T-helper 17 cell (primary cell): ENCODE results near the gene LMNB1. TPM values are rescaled to one million over a fixed set of nuclear protein-coding genes. Genes with fewer than 3 reads are reported as not detected.
"Not testable (repeated sequence)": the region's sequence is repeated elsewhere in the genome, so short reads cannot be mapped to it uniquely, and the experiment has no call there.

Experiments
- ATAC-seq: fragments of 150-1000 bp; cut with Tn5 transposase; 2 replicates; pipeline ENCODE4 v1.10.0; 2021; ENCODE audit warnings: mild to moderate bottlenecking, moderate library complexity
- DNase-seq, 3 donors: peaks; one replicate each; pipeline versions ENCODE4 v3.0.0 to v3.0.0-alpha.2; 2020 to 2021
- H3K9me3 ChIP-seq: one replicate; pipeline ENCODE4 v1.7.0; 2013; ENCODE audit warnings: low read length, mild to moderate bottlenecking; ENCODE audit not compliant: control insufficient read depth, poor library complexity, severe bottlenecking
- H3K27ac Mint-ChIP-seq: one replicate; pipeline ENCODE4 v1.8.0; 2022; ENCODE audit warnings: mild to moderate bottlenecking, moderate library complexity, mixed read lengths
- H3K27me3 Mint-ChIP-seq: one replicate; pipeline ENCODE4 v1.8.0; 2022; ENCODE audit warnings: mixed read lengths
- H3K36me3 Mint-ChIP-seq: one replicate; pipeline ENCODE4 v1.8.0; 2022; ENCODE audit warnings: low read depth, mixed read lengths
- H3K4me1 Mint-ChIP-seq: one replicate; pipeline ENCODE4 v1.8.0; 2022; ENCODE audit warnings: mild to moderate bottlenecking, mixed read lengths
- H3K4me3 Mint-ChIP-seq: one replicate; pipeline ENCODE4 v1.8.0; 2022; ENCODE audit warnings: mild to moderate bottlenecking, moderate library complexity, mixed read lengths
- total RNA-seq, 4 donors: library from RNA in 2 of 4; stranded (reverse) in 2 of 4; gene quantifications; one replicate each; pipeline ENCODE4 v1.2.3 and lab custom pipeline; 2022 to 2026

The LMNB1 gene
- total RNA-seq, 2 donors from 2014 or later = 21.6 to 22.2 TPM

GRCh38 chr5:126816649-126817048 is 39.7 kb downstream of the LMNB1 start:
- ATAC-seq = no peak
- Mint-ChIP-seq H3K36me3 (peaks cover 6% of the 10 kb centered on the region), H3K4me1 (peaks cover 10% of the 10 kb centered on the region), H3K4me3 (no peak overlapping the region), H3K27ac (no peak overlapping the region), H3K27me3 (no peaks in the 10 kb centered on the region)
- H3K9me3 ChIP-seq = no peaks in the 10 kb centered on the region
- no peak for DNase-seq

GRCh38 chr5:126818736-126819135 is 41.8 kb downstream of the LMNB1 start:
- Mint-ChIP-seq H3K4me1 (peaks cover 3% of the 10 kb centered on the region), H3K27me3 (no peaks in the 10 kb centered on the region), H3K27ac (no peak overlapping the region), H3K36me3 (peaks cover 6% of the 10 kb centered on the region), H3K4me3 (no peak overlapping the region)
- DNase-seq (no peak), ATAC-seq (no peak)
- no peaks in the 10 kb centered on the region for H3K9me3 ChIP-seq

- no peaks in the 10 kb centered on the region for H3K9me3 ChIP-seq
- no peak for ATAC-seq
- H3K4me3 Mint-ChIP-seq = no peak overlapping the region
- H3K4me1 Mint-ChIP-seq = peaks cover 3% of the 10 kb centered on the region
- DNase-seq = no peak
- H3K36me3 Mint-ChIP-seq = peaks cover 6% of the 10 kb centered on the region
- no peaks in the 10 kb centered on the region for H3K27me3 Mint-ChIP-seq
- H3K27ac Mint-ChIP-seq = no peak overlapping the region
These were observed 42.3 kb downstream of the LMNB1 start for GRCh38 chr5:126819253-126819652.

GRCh38 chr5:126826619-126827215 is 49.8 kb downstream of the LMNB1 start:
- Mint-ChIP-seq H3K27ac (peak overlapping the region; percentile 56), H3K4me3 (no peak overlapping the region), H3K4me1 (peaks cover 6% of the 10 kb centered on the region), H3K36me3 (peaks cover 17% of the 10 kb centered on the region), H3K27me3 (no peaks in the 10 kb centered on the region)
- DNase-seq (no peak), ATAC-seq (no peak)
- H3K9me3 ChIP-seq = no peaks in the 10 kb centered on the region

- H3K27ac Mint-ChIP-seq = peak overlapping the region; percentile 6
- H3K9me3 ChIP-seq = no peaks in the 10 kb centered on the region
- no peaks in the 10 kb centered on the region for H3K27me3 Mint-ChIP-seq
- no peak for ATAC-seq
- no peak for DNase-seq
- H3K4me1 Mint-ChIP-seq = peaks cover 6% of the 10 kb centered on the region
- peaks cover 21% of the 10 kb centered on the region for H3K36me3 Mint-ChIP-seq
- no peak overlapping the region for H3K4me3 Mint-ChIP-seq
These were observed 52.2 kb downstream of the LMNB1 start for GRCh38 chr5:126829098-126829497.

GRCh38 chr5:126830061-126830460 is 53.1 kb downstream of the LMNB1 start:
- no peak for ATAC-seq
- H3K36me3 Mint-ChIP-seq = peaks cover 21% of the 10 kb centered on the region
- no peaks in the 10 kb centered on the region for H3K27me3 Mint-ChIP-seq
- no peaks in the 10 kb centered on the region for H3K9me3 ChIP-seq
- no peak for DNase-seq
- H3K4me3 Mint-ChIP-seq = no peak overlapping the region
- no peak overlapping the region for H3K27ac Mint-ChIP-seq
- H3K4me1 Mint-ChIP-seq = peaks cover 8% of the 10 kb centered on the region

- H3K9me3 ChIP-seq = no peaks in the 10 kb centered on the region
- Mint-ChIP-seq H3K4me3 (no peak overlapping the region), H3K36me3 (peaks cover 18% of the 10 kb centered on the region), H3K27me3 (no peaks in the 10 kb centered on the region), H3K27ac (no peak overlapping the region), H3K4me1 (peaks cover 8% of the 10 kb centered on the region)
- DNase-seq (no peak), ATAC-seq (no peak)
These were observed 54.2 kb downstream of the LMNB1 start for GRCh38 chr5:126831156-126831555.

- H3K36me3 Mint-ChIP-seq = peaks cover 7% of the 10 kb centered on the region
- no peaks in the 10 kb centered on the region for H3K9me3 ChIP-seq
- no peak overlapping the region for H3K4me3 Mint-ChIP-seq
- no peaks in the 10 kb centered on the region for H3K27me3 Mint-ChIP-seq
- no peak for DNase-seq
- H3K27ac Mint-ChIP-seq = peak overlapping the region; percentile 83
- H3K4me1 Mint-ChIP-seq = peaks cover 4% of the 10 kb centered on the region
- no peak for ATAC-seq
These were observed 59.8 kb downstream of the LMNB1 start for GRCh38 chr5:126836778-126837177.

- ATAC-seq (no peak), DNase-seq (no peak)
- Mint-ChIP-seq H3K36me3 (peaks cover 7% of the 10 kb centered on the region), H3K27me3 (no peaks in the 10 kb centered on the region), H3K27ac (no peak overlapping the region), H3K4me1 (peaks cover 4% of the 10 kb centered on the region), H3K4me3 (no peak overlapping the region)
- no peaks in the 10 kb centered on the region for H3K9me3 ChIP-seq
These were observed 60.3 kb downstream of the LMNB1 start for GRCh38 chr5:126837242-126837641.

- peaks cover 7% of the 10 kb centered on the region for H3K36me3 Mint-ChIP-seq
- no peak overlapping the region for H3K27ac Mint-ChIP-seq
- H3K9me3 ChIP-seq = no peaks in the 10 kb centered on the region
- H3K27me3 Mint-ChIP-seq = no peaks in the 10 kb centered on the region
- ATAC-seq (peak; percentile 60), DNase-seq (no peak)
- H3K4me1 Mint-ChIP-seq = peaks cover 4% of the 10 kb centered on the region
- H3K4me3 Mint-ChIP-seq = no peak overlapping the region
These were observed 61.1 kb downstream of the LMNB1 start for GRCh38 chr5:126837906-126838539.

GRCh38 chr5:126839407-126839806 is 62.5 kb downstream of the LMNB1 start:
- not testable (repeated sequence) for H3K27me3 Mint-ChIP-seq, H3K27ac Mint-ChIP-seq, DNase-seq, H3K4me1 Mint-ChIP-seq, H3K4me3 Mint-ChIP-seq, H3K9me3 ChIP-seq, H3K36me3 Mint-ChIP-seq, ATAC-seq

GRCh38 chr5:126843375-126843774 is 66.4 kb downstream of the LMNB1 start:
- H3K4me3 Mint-ChIP-seq, DNase-seq, H3K9me3 ChIP-seq, H3K27me3 Mint-ChIP-seq, H3K36me3 Mint-ChIP-seq, ATAC-seq: not testable (repeated sequence)
- H3K4me1 Mint-ChIP-seq = peaks cover 14% of the 10 kb centered on the region
- H3K27ac Mint-ChIP-seq = peak overlapping the region; percentile 32

- H3K4me3 Mint-ChIP-seq = peak overlapping the region; percentile 43
These were observed 68.6 kb downstream of the LMNB1 start for GRCh38 chr5:126845470-126846070.

GRCh38 chr5:126846344-126846743 is 69.4 kb downstream of the LMNB1 start:
- Mint-ChIP-seq H3K4me3 (no peak overlapping the region), H3K4me1 (peaks cover 14% of the 10 kb centered on the region)

More at GRCh38 chr5:126845470-126846070, 68.6 kb downstream of the LMNB1 start:
- H3K27me3 Mint-ChIP-seq, H3K9me3 ChIP-seq, H3K36me3 Mint-ChIP-seq: not testable (repeated sequence)
- ATAC-seq (peak; percentile 98), DNase-seq (peak in 1 of 3 donors; percentile 28)
- peak overlapping the region; percentile 87 for H3K27ac Mint-ChIP-seq
- H3K4me1 Mint-ChIP-seq = peaks cover 14% of the 10 kb centered on the region

More at GRCh38 chr5:126846344-126846743, 69.4 kb downstream of the LMNB1 start:
- H3K27me3 Mint-ChIP-seq = no peaks in the 10 kb centered on the region
- ATAC-seq (no peak), DNase-seq (no peak)
- no peaks in the 10 kb centered on the region for H3K9me3 ChIP-seq
- H3K36me3 Mint-ChIP-seq = peaks cover 2% of the 10 kb centered on the region
- H3K27ac Mint-ChIP-seq = peak overlapping the region; percentile 87
